T1000 (cell line): Measurements from ENCODE around the gene CDC37L1.
"Not testable (repeated sequence)": the region's sequence is repeated elsewhere in the genome, so short reads cannot be mapped to it uniquely, and the experiment has no call there.

ENCODE experiments used
- DNase-seq: peaks from one replicate; lab custom pipeline; 2025; ENCODE audit warnings: mixed read lengths; lab: John Stamatoyannopoulos, UW

The CDC37L1 gene

GRCh38 chr9:4754530-4754929, 75.2 kb downstream of the CDC37L1 start:
- not testable (repeated sequence) for DNase-seq

- DNase-seq = no peak
Observed at GRCh38 chr9:4755026-4755609, 75.7 kb downstream of the CDC37L1 start.

DNA sequence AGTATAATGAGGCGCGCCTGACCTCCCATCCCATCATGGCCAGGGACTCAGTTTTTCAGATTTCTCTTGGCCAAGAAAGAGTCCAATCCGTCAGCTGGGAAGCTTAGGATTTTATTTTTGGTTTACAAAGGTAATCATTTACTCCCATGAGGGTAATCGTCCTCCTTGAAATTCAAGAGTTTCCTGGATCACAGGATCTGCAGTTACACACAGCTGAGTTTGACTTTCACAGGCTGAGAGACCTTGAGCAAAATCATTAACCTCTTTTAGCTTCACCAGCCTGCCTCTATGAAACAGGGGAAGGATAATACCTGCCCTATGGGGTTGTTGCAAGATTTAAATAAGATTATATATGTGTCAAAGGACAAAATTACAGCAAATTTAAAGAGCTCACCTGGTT, 77.1 kb downstream of the CDC37L1 start:
- DNase-seq = no peak
